ENCODE measurements around the gene CNN1. TPM values are rescaled to one million over a fixed set of nuclear protein-coding genes. Genes with fewer than 3 reads are reported as not detected.

The CNN1 gene
- total RNA-seq, 4 donors from 2014 or later = 7.7 to 72.3 (median 19.7) TPM

DNA sequence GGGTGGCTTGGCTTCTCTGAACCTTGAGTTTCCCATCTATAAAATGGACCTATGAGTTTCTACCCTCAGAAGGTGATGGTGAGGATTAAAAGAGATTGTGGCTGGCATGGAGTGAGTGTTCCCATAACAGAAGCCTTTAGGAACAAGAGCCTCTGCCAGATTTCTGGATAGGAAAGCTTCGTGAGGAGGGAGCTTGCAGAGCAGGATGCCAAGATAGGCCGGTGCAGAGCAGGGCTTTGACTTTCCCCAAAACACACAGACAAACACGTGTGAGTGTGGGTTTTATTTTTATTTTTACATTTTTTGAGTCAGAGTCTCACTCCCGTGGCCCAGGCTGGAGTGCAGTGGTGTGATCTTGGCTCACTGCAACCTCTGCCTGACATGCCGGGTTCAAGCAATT lies 3.7 kb upstream of the CNN1 start:
- H3K4me3 ChIP-seq (ENCODE audit: low read depth, poor library complexity, severe bottlenecking) = no peak overlapping the region
- WGBS, 2 donors = 47 to 50% methylated on average over 5 of the region's 5 CpGs
- DNase-seq (ENCODE audit: low spot score in 2 of 2) = no peak
- TF ChIP-seq, protein P1, sequence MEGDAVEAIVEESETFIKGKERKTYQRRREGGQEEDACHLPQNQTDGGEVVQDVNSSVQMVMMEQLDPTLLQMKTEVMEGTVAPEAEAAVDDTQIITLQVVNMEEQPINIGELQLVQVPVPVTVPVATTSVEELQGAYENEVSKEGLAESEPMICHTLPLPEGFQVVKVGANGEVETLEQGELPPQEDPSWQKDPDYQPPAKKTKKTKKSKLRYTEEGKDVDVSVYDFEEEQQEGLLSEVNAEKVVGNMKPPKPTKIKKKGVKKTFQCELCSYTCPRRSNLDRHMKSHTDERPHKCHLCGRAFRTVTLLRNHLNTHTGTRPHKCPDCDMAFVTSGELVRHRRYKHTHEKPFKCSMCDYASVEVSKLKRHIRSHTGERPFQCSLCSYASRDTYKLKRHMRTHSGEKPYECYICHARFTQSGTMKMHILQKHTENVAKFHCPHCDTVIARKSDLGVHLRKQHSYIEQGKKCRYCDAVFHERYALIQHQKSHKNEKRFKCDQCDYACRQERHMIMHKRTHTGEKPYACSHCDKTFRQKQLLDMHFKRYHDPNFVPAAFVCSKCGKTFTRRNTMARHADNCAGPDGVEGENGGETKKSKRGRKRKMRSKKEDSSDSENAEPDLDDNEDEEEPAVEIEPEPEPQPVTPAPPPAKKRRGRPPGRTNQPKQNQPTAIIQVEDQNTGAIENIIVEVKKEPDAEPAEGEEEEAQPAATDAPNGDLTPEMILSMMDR (IDR thresholded peaks at IDR 0.05) = no peak
- no peak for TF ChIP-seq POLR2A (IDR thresholded peaks at IDR 0.05)
- intact Hi-C loops (cut with DNase I; ENCODE audit: low total_unique reads) = no loop called here

DNA sequence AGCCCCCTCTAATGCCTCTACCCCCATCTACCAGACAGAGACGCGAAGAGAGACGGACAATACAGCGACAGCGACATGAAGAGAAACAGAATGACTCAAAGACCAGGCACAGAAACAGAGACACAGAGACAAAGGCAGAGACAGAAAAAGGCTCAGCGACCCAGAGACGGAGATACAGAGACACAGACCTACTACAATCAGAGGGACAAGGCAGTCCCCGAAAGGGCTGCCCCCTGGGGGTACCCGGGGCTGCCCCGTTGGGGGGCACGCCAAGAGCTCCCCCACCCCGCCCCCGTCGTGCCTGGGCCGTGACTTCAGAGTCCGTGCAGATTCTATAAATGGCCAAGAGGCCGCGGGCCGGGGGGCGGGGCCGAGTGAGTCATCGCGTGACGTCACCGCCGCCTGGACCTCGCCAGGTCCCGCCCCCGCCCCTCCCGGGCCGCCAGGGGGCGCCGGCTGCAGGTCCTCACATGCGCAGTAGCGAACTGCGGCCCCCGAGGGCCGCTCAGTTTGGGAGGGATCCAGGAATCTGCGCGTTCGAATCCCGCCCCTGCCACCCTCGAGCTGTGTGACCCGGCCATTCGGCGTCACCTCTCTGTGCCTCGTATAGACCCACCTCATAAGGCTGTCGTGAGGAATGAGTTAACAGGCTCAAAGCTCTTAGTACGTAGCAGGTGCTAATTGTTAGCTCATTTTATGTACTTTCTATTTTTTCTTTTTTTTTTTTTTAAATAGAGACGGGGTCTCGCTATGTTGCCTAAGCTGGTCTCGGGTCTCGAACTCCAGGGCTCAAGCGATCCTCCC lies 2.7 kb upstream of the CNN1 start:
- TF ChIP-seq POLR2A (IDR thresholded peaks at IDR 0.05) = no peak
- no peak overlapping the region for H3K4me3 ChIP-seq (ENCODE audit: low read depth, poor library complexity, severe bottlenecking)
- intact Hi-C loops (cut with DNase I; ENCODE audit: low total_unique reads) = no loop called here
- DNase-seq (ENCODE audit: low spot score in 2 of 2) = peak; percentile 68 to 96
- 14 to 16% methylated on average over 40 of the region's 54 CpGs for WGBS, 2 donors

DNA sequence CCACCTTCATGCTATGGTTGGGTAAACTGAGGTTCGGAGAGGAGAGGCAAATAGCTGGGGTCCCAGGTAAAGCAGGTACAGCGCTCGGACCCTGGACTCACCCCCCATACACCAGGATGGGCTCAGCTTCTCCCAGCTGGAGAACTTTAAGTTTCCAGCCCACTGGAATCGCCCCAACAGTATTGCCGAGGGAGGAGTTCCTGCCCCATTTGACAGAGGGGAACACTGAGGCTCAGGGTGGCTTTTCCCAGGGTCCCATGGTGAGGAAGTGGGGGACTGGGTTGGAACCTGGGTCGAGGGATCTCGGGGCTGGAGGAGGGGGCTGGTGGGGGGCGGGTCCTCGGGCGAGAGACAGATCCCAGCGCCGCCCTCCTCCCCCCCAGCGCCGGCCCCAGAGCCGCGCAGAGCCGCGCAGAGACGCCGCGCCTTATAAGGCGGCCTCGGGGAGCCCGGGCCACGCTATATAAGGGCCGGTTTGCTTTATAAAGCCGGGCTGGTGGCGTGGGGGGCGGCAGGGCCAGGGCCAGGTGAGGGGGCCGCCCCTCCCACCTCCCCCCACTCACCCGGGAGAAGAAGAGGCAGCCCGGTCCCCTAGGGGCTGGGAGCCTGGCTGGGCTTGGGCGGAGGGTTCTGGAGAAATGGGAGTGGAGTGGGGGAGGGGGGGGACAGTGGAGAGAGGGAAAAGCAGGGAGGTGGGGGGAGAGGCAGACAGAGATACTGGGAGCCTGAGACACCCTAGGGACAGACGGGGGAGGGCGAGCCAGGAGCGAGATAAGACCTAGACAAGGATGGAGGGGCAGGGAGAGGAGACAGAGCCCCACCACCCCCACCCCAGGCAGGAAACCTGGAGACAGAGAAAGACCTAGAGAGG lies 1.1 kb downstream of the CNN1 start:
- TF ChIP-seq, protein P1 (IDR thresholded peaks at IDR 0.05) = no peak
- TF ChIP-seq POLR2A (IDR thresholded peaks at IDR 0.05) = no peak
- no peak overlapping the region for H3K4me3 ChIP-seq (ENCODE audit: low read depth, poor library complexity, severe bottlenecking)
- intact Hi-C loops (cut with DNase I; ENCODE audit: low total_unique reads) = no loop called here
- 12 to 13% methylated on average over 30 to 36 of the region's 36 CpGs for WGBS, 2 donors
- DNase-seq (ENCODE audit: low spot score in 2 of 2) = no peak

DNA sequence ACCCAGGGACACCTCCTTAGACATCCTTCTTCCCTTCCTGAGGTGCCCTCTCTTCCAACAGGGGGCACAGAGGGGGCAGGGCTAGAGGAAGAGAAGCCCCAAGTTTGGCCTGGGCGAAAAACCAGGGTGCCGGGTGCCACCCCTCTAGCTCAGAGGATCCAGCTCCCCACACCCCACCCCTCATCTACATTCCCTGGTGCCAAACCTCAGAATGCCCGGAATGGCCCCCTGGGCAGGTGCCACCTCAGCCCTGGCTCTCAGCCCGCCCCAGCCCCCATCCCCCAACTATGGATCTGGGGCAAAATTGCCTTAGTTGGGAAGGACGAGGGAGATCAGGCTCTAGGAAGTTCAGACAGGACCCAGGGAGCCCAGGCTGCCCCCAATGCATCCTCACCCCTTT lies 2.0 kb downstream of the CNN1 start:
- no peak for DNase-seq (ENCODE audit: low spot score in 2 of 2)
- 59 to 90% methylated on average over 3 to 5 of the region's 5 CpGs for WGBS, 2 donors
- H3K4me3 ChIP-seq (ENCODE audit: low read depth, poor library complexity, severe bottlenecking) = no peak overlapping the region
- TF ChIP-seq POLR2A (IDR thresholded peaks at IDR 0.05) = no peak
- TF ChIP-seq, protein P1 (IDR thresholded peaks at IDR 0.05) = no peak
- intact Hi-C loops (cut with DNase I; ENCODE audit: low total_unique reads) = no loop called here

DNA sequence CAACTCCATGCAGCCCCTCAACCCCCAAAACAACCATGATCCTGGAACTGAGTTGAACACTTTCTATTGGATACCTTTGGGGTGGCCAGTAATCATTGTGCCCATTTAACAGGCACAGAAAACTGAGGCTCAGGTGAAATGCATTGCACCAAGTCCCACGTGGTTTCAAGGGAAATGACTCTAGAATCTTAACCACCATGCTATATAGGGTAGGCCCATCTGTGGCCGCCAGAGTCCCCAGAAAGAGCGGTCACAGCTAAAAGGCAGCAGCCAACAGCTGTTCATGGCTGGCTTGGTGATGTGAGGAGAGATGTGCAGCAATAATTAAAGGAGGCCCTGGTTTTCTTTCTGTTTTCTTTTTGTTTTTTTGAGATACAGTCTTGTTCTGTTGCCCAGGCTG lies 2.6 kb downstream of the CNN1 start:
- no peak for TF ChIP-seq POLR2A (IDR thresholded peaks at IDR 0.05)
- TF ChIP-seq, protein P1 (IDR thresholded peaks at IDR 0.05) = no peak
- no peak overlapping the region for H3K4me3 ChIP-seq (ENCODE audit: low read depth, poor library complexity, severe bottlenecking)
- 77 to 91% methylated on average over 3 of the region's 3 CpGs for WGBS, 2 donors
- DNase-seq (ENCODE audit: low spot score in 2 of 2) = no peak
- intact Hi-C loops (cut with DNase I; ENCODE audit: low total_unique reads) = no loop called here
